ENCODE results near the gene RNF224. TPM values are rescaled to one million over a fixed set of nuclear protein-coding genes. Genes with fewer than 3 reads are reported as not detected.

RNF224 gene
- total and polyA plus RNA-seq, 2 of the 13 experiments (the other 11 are each of a cell fraction or from before 2014, with no cell fraction given) = 0.09 TPM; not detected in 1

DNA sequence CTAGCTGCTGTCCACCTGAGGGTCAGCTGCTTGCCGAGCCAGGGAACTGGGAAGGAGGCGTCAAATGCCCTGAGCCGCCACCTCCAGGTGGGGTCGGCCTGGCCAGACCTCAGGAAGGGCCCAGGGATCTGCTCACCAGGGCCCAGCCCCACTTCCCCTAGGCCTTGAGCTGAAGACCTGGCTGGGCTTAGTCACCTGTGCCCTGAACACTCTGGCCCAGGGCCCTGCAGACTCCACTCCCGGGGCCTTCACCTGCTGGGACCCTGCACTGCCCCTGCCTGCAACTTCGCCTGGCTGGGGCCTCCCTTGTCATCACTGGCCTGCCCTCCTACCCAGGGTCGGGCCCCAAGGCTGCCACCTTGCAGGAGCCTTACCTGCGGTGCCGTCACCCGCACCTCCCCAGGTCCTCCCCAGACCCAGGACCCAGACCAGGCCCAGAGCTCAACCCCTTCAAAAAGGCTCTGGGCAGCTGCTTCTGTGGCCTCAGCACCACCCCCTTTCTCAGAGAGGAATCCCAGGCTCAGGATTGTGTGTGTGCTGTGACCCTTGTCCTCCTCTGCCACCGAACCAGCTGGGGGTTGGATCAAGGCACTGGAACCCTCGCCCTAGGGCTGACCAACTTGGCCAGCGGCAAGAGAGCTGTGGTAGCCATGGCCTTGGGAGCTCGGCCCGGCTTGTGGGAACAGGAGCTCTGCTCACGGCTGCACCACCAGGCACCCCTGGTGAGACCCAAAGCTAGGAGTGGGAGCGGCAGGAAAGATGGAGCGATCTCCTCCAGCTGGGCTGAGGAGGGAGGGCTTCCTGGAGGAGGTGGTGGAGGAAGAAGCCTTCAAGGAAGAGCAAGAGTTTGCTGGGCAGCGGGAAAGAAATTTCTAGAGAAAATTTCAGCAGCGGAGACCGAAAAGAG, 26.7 kb downstream of the RNF224 start (continued):
- no peak for TF ChIP-seq STAG1 (CRISPR knock-in tag; IDR thresholded peaks at IDR 0.05)
- TF ChIP-seq ATF1 (CRISPR knock-in tag; IDR thresholded peaks at IDR 0.05) = no peak
- TF ChIP-seq, protein P1, sequence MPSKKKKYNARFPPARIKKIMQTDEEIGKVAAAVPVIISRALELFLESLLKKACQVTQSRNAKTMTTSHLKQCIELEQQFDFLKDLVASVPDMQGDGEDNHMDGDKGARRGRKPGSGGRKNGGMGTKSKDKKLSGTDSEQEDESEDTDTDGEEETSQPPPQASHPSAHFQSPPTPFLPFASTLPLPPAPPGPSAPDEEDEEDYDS (CRISPR knock-in tag; IDR thresholded peaks at IDR 0.05) = no peak
- TF ChIP-seq ADNP (CRISPR knock-in tag; IDR thresholded peaks at IDR 0.05) = no peak
- no peak for TF ChIP-seq FOXK2 (IDR thresholded peaks at IDR 0.05)
- TF ChIP-seq, protein P2, sequence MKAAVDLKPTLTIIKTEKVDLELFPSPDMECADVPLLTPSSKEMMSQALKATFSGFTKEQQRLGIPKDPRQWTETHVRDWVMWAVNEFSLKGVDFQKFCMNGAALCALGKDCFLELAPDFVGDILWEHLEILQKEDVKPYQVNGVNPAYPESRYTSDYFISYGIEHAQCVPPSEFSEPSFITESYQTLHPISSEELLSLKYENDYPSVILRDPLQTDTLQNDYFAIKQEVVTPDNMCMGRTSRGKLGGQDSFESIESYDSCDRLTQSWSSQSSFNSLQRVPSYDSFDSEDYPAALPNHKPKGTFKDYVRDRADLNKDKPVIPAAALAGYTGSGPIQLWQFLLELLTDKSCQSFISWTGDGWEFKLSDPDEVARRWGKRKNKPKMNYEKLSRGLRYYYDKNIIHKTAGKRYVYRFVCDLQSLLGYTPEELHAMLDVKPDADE (CRISPR knock-in tag; IDR thresholded peaks at IDR 0.05) = no peak
- no peak for TF ChIP-seq SIX4 (CRISPR knock-in tag; IDR thresholded peaks at IDR 0.05)
- TF ChIP-seq ZNF672 (CRISPR knock-in tag; IDR thresholded peaks at IDR 0.05) = no peak
- TF ChIP-seq SETDB1 (CRISPR knock-in tag; IDR thresholded peaks at IDR 0.05; ENCODE audit: borderline replicate concordance) = no peak
- no peak for TF ChIP-seq ZNF460 (CRISPR knock-in tag; IDR thresholded peaks at IDR 0.05; ENCODE audit: borderline replicate concordance)
- TF ChIP-seq SP1 (IDR thresholded peaks at IDR 0.05) = no peak
- TF ChIP-seq SP1 (CRISPR knock-in tag; IDR thresholded peaks at IDR 0.05) = no peak
- TF ChIP-seq, protein P3, sequence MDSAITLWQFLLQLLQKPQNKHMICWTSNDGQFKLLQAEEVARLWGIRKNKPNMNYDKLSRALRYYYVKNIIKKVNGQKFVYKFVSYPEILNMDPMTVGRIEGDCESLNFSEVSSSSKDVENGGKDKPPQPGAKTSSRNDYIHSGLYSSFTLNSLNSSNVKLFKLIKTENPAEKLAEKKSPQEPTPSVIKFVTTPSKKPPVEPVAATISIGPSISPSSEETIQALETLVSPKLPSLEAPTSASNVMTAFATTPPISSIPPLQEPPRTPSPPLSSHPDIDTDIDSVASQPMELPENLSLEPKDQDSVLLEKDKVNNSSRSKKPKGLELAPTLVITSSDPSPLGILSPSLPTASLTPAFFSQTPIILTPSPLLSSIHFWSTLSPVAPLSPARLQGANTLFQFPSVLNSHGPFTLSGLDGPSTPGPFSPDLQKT (CRISPR knock-in tag; IDR thresholded peaks at IDR 0.05; ENCODE audit: borderline replicate concordance) = no peak
- no peak for TF ChIP-seq RFX3 (CRISPR knock-in tag; IDR thresholded peaks at IDR 0.05)
- no peak for TF ChIP-seq ZNF230 (CRISPR knock-in tag; IDR thresholded peaks at IDR 0.05)
- TF ChIP-seq, protein P4, sequence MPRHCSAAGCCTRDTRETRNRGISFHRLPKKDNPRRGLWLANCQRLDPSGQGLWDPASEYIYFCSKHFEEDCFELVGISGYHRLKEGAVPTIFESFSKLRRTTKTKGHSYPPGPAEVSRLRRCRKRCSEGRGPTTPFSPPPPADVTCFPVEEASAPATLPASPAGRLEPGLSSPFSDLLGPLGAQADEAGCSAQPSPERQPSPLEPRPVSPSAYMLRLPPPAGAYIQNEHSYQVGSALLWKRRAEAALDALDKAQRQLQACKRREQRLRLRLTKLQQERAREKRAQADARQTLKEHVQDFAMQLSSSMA (CRISPR knock-in tag; IDR thresholded peaks at IDR 0.05) = no peak
- TF ChIP-seq, protein P5, sequence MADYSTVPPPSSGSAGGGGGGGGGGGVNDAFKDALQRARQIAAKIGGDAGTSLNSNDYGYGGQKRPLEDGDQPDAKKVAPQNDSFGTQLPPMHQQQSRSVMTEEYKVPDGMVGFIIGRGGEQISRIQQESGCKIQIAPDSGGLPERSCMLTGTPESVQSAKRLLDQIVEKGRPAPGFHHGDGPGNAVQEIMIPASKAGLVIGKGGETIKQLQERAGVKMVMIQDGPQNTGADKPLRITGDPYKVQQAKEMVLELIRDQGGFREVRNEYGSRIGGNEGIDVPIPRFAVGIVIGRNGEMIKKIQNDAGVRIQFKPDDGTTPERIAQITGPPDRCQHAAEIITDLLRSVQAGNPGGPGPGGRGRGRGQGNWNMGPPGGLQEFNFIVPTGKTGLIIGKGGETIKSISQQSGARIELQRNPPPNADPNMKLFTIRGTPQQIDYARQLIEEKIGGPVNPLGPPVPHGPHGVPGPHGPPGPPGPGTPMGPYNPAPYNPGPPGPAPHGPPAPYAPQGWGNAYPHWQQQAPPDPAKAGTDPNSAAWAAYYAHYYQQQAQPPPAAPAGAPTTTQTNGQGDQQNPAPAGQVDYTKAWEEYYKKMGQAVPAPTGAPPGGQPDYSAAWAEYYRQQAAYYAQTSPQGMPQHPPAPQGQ (CRISPR knock-in tag; IDR thresholded peaks at IDR 0.05; ENCODE audit: borderline replicate concordance) = no peak
- no peak for TF ChIP-seq MEIS1 (CRISPR knock-in tag; IDR thresholded peaks at IDR 0.05; ENCODE audit: borderline replicate concordance)
- TF ChIP-seq ZNF839 (CRISPR knock-in tag; IDR thresholded peaks at IDR 0.05; ENCODE audit: borderline replicate concordance) = no peak
- no peak for TF ChIP-seq TOE1 (CRISPR knock-in tag; IDR thresholded peaks at IDR 0.05)
- TF ChIP-seq NFYC (CRISPR knock-in tag; IDR thresholded peaks at IDR 0.05) = no peak
- no peak for TF ChIP-seq ZNF788 (CRISPR knock-in tag; IDR thresholded peaks at IDR 0.05; ENCODE audit: borderline replicate concordance)
- no peak for TF ChIP-seq DMAP1 (CRISPR knock-in tag; IDR thresholded peaks at IDR 0.05)
- TF ChIP-seq, protein P6, sequence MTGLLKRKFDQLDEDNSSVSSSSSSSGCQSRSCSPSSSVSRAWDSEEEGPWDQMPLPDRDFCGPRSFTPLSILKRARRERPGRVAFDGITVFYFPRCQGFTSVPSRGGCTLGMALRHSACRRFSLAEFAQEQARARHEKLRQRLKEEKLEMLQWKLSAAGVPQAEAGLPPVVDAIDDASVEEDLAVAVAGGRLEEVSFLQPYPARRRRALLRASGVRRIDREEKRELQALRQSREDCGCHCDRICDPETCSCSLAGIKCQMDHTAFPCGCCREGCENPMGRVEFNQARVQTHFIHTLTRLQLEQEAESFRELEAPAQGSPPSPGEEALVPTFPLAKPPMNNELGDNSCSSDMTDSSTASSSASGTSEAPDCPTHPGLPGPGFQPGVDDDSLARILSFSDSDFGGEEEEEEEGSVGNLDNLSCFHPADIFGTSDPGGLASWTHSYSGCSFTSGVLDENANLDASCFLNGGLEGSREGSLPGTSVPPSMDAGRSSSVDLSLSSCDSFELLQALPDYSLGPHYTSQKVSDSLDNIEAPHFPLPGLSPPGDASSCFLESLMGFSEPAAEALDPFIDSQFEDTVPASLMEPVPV (CRISPR knock-in tag; IDR thresholded peaks at IDR 0.05) = no peak
- peak; percentile 64 for TF ChIP-seq ZFP36 (IDR thresholded peaks at IDR 0.05; ENCODE audit: borderline replicate concordance, low read depth, low read length, partially characterized antibody)
